HTR-8/SVneo (cell line): ENCODE data around the gene LPAR4.
"Not testable (repeated sequence)": the region's sequence is repeated elsewhere in the genome, so short reads cannot be mapped to it uniquely, and the experiment has no call there.

Source experiments
- DNase-seq: peaks from one replicate; pipeline ENCODE4 v3.0.0; 2011; ENCODE audit warnings: low spot score, mixed read lengths; ENCODE audit not compliant: insufficient read length
- FAIRE-seq: peaks from 2 replicates; lab custom pipeline; 2011; peaks lifted over from hg19 to GRCh38; lab: Jason Lieb, UNC

The LPAR4 gene, protein sequence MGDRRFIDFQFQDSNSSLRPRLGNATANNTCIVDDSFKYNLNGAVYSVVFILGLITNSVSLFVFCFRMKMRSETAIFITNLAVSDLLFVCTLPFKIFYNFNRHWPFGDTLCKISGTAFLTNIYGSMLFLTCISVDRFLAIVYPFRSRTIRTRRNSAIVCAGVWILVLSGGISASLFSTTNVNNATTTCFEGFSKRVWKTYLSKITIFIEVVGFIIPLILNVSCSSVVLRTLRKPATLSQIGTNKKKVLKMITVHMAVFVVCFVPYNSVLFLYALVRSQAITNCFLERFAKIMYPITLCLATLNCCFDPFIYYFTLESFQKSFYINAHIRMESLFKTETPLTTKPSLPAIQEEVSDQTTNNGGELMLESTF

DNA sequence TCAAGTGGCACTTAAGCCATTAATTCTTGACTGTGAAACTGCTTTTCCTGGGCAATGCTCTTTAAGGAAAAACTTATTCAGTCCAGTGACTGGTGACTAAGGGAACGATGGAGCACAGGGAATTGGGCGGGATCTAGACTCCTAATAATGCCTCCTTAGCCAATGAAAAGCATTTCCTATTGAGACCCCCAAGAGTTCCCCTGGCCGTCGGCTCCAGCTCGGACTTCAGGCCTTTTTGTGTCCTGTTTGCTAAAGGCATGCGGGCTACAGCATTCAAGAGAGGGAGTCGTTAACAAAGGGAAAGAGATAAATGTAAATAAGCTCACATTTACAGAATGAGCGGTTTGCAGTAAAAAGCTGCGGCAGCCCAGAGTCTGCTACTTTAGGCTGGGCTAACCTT, at the start of gene LPAR4:
LPAR4 (plus strand) TSS at position 232 of the 400 bp plus-strand sequence. CDS start 7,150 bp downstream, outside the sequence.
- DNase-seq (no peak), FAIRE-seq (no peak)

DNA sequence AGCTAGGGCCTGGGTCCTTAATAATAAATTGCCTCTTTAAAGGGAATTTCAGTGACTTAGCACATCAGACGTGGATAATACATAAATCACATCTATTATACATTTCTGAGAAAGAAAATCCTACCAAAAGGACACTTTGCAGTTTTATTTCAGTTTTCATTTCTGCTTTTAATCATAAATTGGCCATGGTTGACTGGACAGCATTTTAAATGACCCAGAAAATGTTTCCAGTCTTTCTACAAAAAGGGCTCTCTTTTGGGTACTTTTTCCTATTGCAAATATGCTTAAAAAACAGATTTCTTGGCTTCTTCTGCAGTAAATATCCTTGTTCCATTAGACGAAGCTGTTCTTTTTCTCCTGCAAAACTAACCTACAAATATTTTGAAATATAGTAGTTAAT, 41.4 kb upstream of the LPAR4 start:
- no peak for FAIRE-seq
- DNase-seq = no peak

GRCh38 chrX:78708262-78708661, 39.3 kb upstream of the LPAR4 start:
- DNase-seq (peak; percentile 27), FAIRE-seq (no peak)

- DNase-seq (no peak), FAIRE-seq (no peak)
Observed at GRCh38 chrX:78708816-78709215, 38.7 kb upstream of the LPAR4 start.

DNA sequence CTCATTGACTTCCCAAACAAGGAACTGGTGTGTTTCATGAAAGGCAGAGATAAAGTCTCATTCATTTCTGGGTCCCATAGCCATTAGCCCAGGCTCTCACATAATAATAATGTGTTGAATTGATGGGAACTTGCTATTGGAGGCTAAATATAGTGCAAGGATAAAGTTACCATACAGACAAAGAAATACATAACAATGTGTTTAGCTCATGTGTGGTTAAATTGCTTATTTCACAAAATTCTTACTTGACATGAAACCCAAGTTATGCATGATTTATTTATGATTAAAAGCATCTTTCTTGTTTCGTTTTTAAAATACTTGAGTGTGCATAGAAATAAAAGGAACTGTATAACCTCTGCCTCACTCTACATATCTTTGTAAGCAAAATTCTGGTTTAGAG, 37.3 kb upstream of the LPAR4 start:
- FAIRE-seq = no peak
- peak; percentile 17 for DNase-seq

DNA sequence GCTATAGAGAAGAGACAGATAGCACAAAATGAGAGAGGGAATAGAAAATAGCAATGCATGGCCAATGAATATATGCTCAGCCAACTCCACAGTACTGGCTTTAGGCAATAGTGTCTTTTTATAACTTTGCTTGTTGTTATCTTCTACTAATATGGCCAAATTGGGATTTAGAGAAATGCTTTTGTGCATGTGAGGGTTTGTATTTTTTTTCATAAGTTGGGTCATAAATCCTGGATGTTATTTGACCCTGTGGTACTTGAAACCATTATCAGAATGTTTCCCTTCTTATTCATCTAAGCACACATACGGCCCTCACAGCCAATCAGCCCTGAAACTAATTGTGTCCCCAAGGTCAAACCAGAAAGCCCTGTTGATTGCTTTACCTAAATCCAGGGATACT, 35.2 kb upstream of the LPAR4 start:
- DNase-seq (peak; percentile 10), FAIRE-seq (no peak)

DNA sequence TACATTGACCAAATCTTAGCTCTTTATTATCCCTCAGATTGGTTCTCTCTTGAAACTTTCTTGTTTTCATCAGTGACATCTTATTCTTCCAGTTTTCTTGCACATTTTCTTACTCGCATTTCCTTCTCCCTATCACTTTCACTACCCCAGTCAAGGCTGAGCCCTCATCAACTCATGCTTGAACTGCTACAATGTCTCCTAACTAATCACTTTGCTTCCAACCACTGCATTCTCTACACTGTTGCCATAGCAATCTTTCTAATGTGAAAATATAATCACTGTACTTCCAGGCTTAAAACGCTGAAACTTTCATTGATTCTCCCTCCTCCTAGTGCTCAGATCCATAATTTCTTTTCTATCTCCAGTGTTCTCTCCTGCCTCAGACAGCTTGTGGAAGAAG, 22.2 kb upstream of the LPAR4 start:
- no peak for DNase-seq
- no peak for FAIRE-seq

DNA sequence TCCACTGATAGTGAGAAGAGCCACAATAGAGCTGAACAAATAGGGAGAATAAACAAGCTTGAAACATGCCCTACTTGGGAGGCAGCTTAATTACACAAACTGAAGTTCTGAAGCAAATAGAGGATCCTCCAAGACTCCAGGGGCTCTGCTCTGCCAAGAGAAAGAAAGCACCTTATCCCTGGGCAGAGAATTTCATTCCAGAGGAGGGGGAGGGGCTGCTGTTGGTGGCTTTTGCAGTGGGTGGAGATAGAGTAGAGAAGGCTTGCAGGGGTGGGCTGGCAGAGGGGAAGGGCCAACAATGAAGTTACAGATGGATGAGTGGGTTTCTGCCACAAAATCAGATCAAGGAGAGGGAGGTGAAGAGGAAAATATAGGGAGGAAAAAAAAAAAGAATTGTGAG, 1.0 kb upstream of the LPAR4 start:
- no peak for FAIRE-seq
- no peak for DNase-seq

GRCh38 chrX:78747971-78748370, 451 bp downstream of the LPAR4 start:
- DNase-seq (no peak), FAIRE-seq (no peak)

DNA sequence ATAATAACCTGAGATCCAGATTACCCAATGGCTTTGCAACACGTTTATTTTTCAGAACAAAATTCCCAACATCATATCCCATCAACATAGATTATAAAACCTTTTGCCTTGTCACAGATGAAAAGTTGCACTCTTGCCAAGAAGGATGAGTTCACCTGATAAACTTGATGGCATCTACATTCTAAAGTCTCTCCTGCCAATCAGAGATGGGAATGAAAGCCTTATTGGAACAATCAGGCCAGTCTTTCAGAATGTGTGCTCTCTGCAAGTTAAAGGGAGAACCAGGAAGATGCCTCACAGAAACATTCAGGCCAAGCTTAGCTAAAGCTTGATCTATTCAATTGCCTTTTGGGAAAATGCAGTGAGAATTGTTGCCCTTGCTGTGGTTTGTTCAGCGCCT, 1.3 kb downstream of the LPAR4 start:
- no peak for FAIRE-seq
- no peak for DNase-seq

DNA sequence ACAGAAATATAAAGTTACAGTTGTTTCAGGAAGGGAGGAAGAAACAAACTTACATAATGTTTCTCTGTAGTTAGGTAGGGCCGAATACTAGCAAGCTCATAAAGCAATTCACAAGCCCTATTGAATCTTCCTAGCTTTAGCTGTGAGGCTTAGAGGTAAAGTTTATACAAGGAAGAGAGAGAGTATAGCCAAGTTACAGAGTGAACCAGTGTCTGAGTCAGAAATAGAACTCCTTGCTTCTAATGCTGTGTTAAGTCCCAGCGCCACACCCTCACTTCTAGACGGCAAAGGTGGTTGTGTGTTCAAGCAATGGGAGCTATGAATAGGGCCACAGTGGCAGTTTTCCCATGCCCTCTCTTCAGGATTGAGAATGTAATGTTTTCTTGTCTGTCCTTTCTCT, 6.1 kb downstream of the LPAR4 start:
- FAIRE-seq (no peak), DNase-seq (no peak)

GRCh38 chrX:78754917-78755316, 7.4 kb downstream of the LPAR4 start:
- no peak for FAIRE-seq
- no peak for DNase-seq

- DNase-seq = no peak
- peak; percentile 55 for FAIRE-seq
Observed at GRCh38 chrX:78759081-78759480, 11.6 kb downstream of the LPAR4 start.

GRCh38 chrX:78769101-78769755, 21.7 kb downstream of the LPAR4 start:
- no peak for FAIRE-seq
- no peak for DNase-seq

- FAIRE-seq = no peak
- DNase-seq = no peak
Observed at GRCh38 chrX:78769946-78770345, 22.4 kb downstream of the LPAR4 start.

DNA sequence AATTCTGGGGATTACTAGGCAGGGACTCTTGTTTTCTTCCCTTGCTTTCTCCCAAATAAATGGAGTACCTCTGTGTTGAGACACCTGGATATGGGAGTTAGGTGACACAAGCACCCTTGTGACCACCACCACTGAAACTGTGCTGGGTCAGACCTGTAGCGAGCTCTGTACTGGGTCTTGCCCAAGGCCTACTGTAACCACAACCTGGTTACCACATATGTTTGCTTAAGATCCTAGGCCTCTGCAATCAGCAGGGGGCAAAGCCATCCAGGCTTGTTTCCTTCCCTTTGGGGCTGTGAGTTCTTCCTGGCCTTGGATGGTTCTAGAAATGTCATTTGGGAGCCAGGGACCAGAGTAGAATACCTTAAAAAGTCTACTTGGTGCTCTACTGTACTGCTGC, 49.4 kb downstream of the LPAR4 start:
- FAIRE-seq = no peak
- DNase-seq = no peak

- no peak for DNase-seq
- FAIRE-seq = no peak
Observed at GRCh38 chrX:78800114-78800513, 52.6 kb downstream of the LPAR4 start.

DNA sequence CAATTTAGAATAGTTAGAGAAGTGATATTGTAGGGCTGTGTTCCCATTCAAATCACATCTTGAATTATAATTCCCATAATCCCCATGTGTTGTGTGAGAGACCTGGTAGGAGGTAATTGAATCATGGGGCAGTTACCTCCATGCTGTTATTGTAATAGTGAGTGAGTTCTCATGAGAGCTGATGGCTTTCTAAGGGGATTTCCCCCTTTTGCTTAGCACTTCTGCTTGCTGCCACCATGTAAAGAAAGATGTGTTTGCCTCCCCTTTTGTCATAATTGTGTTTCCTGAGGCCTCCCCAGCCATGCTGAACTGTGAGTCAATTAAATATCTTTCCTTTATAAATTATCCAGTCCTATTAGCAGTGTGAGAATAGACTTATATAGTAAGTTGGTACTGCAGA, 53.2 kb downstream of the LPAR4 start:
- FAIRE-seq (no peak), DNase-seq (no peak)

DNA sequence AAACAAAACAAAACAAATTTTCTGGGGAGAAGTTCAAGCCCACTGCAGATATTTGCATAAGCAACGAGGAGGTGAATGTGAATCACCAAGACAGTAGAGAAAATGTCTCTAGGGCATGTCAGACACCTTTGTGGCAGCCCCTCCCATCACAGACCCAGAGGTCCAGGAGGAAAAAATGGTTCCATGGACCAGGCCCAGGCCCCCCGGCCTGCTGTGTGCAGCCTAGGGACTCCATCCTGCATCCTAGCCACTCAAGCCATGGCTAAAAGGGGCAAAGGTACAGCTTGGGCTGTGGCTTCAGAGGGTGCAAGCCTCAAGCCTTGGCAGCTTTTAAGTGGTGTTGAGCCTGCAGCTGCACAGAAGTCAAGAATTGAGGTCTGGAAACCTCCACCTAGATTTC, 54.0 kb downstream of the LPAR4 start:
- DNase-seq (no peak), FAIRE-seq (no peak)

GRCh38 chrX:78802526-78802925, 55.0 kb downstream of the LPAR4 start:
- not testable (repeated sequence) for FAIRE-seq

More at GRCh38 chrX:78802526-78802925, 55.0 kb downstream of the LPAR4 start:
- not testable (repeated sequence) for DNase-seq
